Fibroblast of gingiva (primary cell): ENCODE results near the gene TSSC4.

Experiments used
- DNase-seq: peaks from one replicate; pipeline ENCODE4 v3.0.0-alpha.2; 2011; ENCODE audit warnings: low read depth

TSSC4 gene

GRCh38 chr11:2369320-2369719 is 31.2 kb upstream of the TSSC4 start:
- no peak for DNase-seq

- no peak for DNase-seq
These were observed 30.7 kb upstream of the TSSC4 start for GRCh38 chr11:2369896-2370295.

GRCh38 chr11:2374456-2375201 is 25.9 kb upstream of the TSSC4 start:
- DNase-seq, result no peak

- no peak for DNase-seq
These were observed 25.2 kb upstream of the TSSC4 start for GRCh38 chr11:2375341-2375853.

GRCh38 chr11:2375964-2376551 is 24.5 kb upstream of the TSSC4 start:
- DNase-seq, result no peak

- DNase-seq, result peak; percentile 25
These were observed 23.6 kb upstream of the TSSC4 start, which contains the start of gene CD81 for GRCh38 chr11:2376751-2377451. CD81 (plus strand) TSS chr11:2377310; CDS start chr11:2377550, 240 bp downstream.

- peak; percentile 58 for DNase-seq
These were observed 22.8 kb upstream of the TSSC4 start for GRCh38 chr11:2377511-2378443.

GRCh38 chr11:2378527-2379210 is 21.9 kb upstream of the TSSC4 start:
- DNase-seq, result peak; percentile 94

GRCh38 chr11:2379466-2380174 is 20.9 kb upstream of the TSSC4 start:
- no peak for DNase-seq

GRCh38 chr11:2380396-2380795 is 20.2 kb upstream of the TSSC4 start:
- DNase-seq, result no peak

GRCh38 chr11:2380807-2381350 is 19.7 kb upstream of the TSSC4 start:
- DNase-seq, result peak; percentile 26

GRCh38 chr11:2381494-2382128 is 18.9 kb upstream of the TSSC4 start:
- no peak for DNase-seq

- DNase-seq, result no peak
These were observed 18.4 kb upstream of the TSSC4 start for GRCh38 chr11:2382129-2382517.

GRCh38 chr11:2382936-2383851 is 17.4 kb upstream of the TSSC4 start:
- DNase-seq, result peak; percentile 21

GRCh38 chr11:2383852-2384804 is 16.4 kb upstream of the TSSC4 start:
- peak; percentile 21 for DNase-seq

- DNase-seq, result no peak
These were observed 15.1 kb upstream of the TSSC4 start for GRCh38 chr11:2385156-2386151.
